HUES48 (cell line): ENCODE data around the gene EGFLAM.

Source experiments
- H3K27ac ChIP-seq: one replicate; pipeline ENCODE4 v1.7.0; 2013; ENCODE audit warnings: low read depth, low read length, inconsistent platforms
- H3K27me3 ChIP-seq: 2 replicates; pipeline ENCODE4 v1.6.1; 2013; ENCODE audit warnings: mild to moderate bottlenecking, low read length; ENCODE audit not compliant: control insufficient read depth, insufficient read depth
- H3K36me3 ChIP-seq: 2 replicates; pipeline ENCODE4 v1.6.1; 2013; ENCODE audit warnings: low read length; ENCODE audit not compliant: control insufficient read depth, insufficient read depth
- H3K4me1 ChIP-seq: 2 replicates; pipeline ENCODE4 v1.6.1; 2013; ENCODE audit warnings: mild to moderate bottlenecking, low read length; ENCODE audit not compliant: control insufficient read depth, insufficient read depth
- H3K4me3 ChIP-seq: 2 replicates; pipeline ENCODE4 v1.5.1; 2013; ENCODE audit warnings: mild to moderate bottlenecking, low read depth, low read length
- H3K9ac ChIP-seq: 2 replicates; pipeline ENCODE4 v1.6.1; 2013; ENCODE audit warnings: mild to moderate bottlenecking, low read depth, low read length, moderate library complexity
- H3K9me3 ChIP-seq: 2 replicates; pipeline ENCODE4 v1.6.1; 2013; ENCODE audit warnings: low read length; ENCODE audit not compliant: control insufficient read depth, insufficient read depth

Gene EGFLAM

GRCh38 chr5:38396766-38397165, 138.4 kb downstream of the EGFLAM start:
- no peaks in the 10 kb centered on the region for H3K9me3 ChIP-seq
- H3K27ac ChIP-seq: no peak overlapping the region
- no peaks in the 10 kb centered on the region for H3K27me3 ChIP-seq
- no peak overlapping the region for H3K4me3 ChIP-seq
- no peak overlapping the region for H3K9ac ChIP-seq
- H3K36me3 ChIP-seq: no peaks in the 10 kb centered on the region
- no peaks in the 10 kb centered on the region for H3K4me1 ChIP-seq

GRCh38 chr5:38400365-38400764, 142.0 kb downstream of the EGFLAM start:
- Histone ChIP-seq H3K27me3 (no peaks in the 10 kb centered on the region), H3K9me3 (no peaks in the 10 kb centered on the region), H3K4me1 (no peaks in the 10 kb centered on the region), H3K36me3 (no peaks in the 10 kb centered on the region), H3K9ac (no peak overlapping the region), H3K27ac (no peak overlapping the region), H3K4me3 (no peak overlapping the region)

GRCh38 chr5:38401145-38401544, 142.8 kb downstream of the EGFLAM start:
- Histone ChIP-seq H3K9me3 (no peaks in the 10 kb centered on the region), H3K4me1 (no peaks in the 10 kb centered on the region), H3K27ac (no peak overlapping the region), H3K27me3 (no peaks in the 10 kb centered on the region), H3K4me3 (no peak overlapping the region), H3K36me3 (no peaks in the 10 kb centered on the region), H3K9ac (no peak overlapping the region)

- no peak overlapping the region for H3K4me3 ChIP-seq
- no peaks in the 10 kb centered on the region for H3K27me3 ChIP-seq
- H3K27ac ChIP-seq: no peak overlapping the region
- no peaks in the 10 kb centered on the region for H3K4me1 ChIP-seq
- H3K9me3 ChIP-seq: no peaks in the 10 kb centered on the region
- H3K9ac ChIP-seq: no peak overlapping the region
- no peaks in the 10 kb centered on the region for H3K36me3 ChIP-seq
Observed at GRCh38 chr5:38403406-38403805, 145.0 kb downstream of the EGFLAM start.

- Histone ChIP-seq H3K27me3 (no peaks in the 10 kb centered on the region), H3K4me3 (no peak overlapping the region), H3K27ac (no peak overlapping the region), H3K9me3 (no peaks in the 10 kb centered on the region), H3K36me3 (no peaks in the 10 kb centered on the region), H3K4me1 (no peaks in the 10 kb centered on the region), H3K9ac (no peak overlapping the region)
Observed at GRCh38 chr5:38403877-38404635, 145.7 kb downstream of the EGFLAM start.

- Histone ChIP-seq H3K9ac (no peak overlapping the region), H3K27me3 (no peaks in the 10 kb centered on the region; the same call in 1 of the 2 replicates), H3K4me1 (no peaks in the 10 kb centered on the region), H3K4me3 (no peak overlapping the region), H3K27ac (no peak overlapping the region), H3K9me3 (no peaks in the 10 kb centered on the region), H3K36me3 (no peaks in the 10 kb centered on the region)
Observed at GRCh38 chr5:38404667-38405276, 146.4 kb downstream of the EGFLAM start.

- no peaks in the 10 kb centered on the region for H3K4me1 ChIP-seq
- no peaks in the 10 kb centered on the region for H3K36me3 ChIP-seq
- no peak overlapping the region for H3K27ac ChIP-seq
- no peaks in the 10 kb centered on the region; the same call in 1 of the 2 replicates for H3K27me3 ChIP-seq
- H3K4me3 ChIP-seq: no peak overlapping the region
- H3K9me3 ChIP-seq: no peaks in the 10 kb centered on the region
- H3K9ac ChIP-seq: no peak overlapping the region
Observed at GRCh38 chr5:38408446-38409198, 150.3 kb downstream of the EGFLAM start.

GRCh38 chr5:38410304-38410990, 152.1 kb downstream of the EGFLAM start:
- Histone ChIP-seq H3K27ac (no peak overlapping the region), H3K4me3 (no peak overlapping the region), H3K9ac (no peak overlapping the region), H3K9me3 (no peaks in the 10 kb centered on the region), H3K27me3 (no peaks in the 10 kb centered on the region; the same call in 1 of the 2 replicates), H3K36me3 (no peaks in the 10 kb centered on the region), H3K4me1 (no peaks in the 10 kb centered on the region)

- no peak overlapping the region for H3K4me3 ChIP-seq
- peaks cover 15% of the 10 kb centered on the region for H3K4me1 ChIP-seq
- H3K9ac ChIP-seq: no peak overlapping the region
- H3K9me3 ChIP-seq: no peaks in the 10 kb centered on the region
- H3K36me3 ChIP-seq: no peaks in the 10 kb centered on the region
- H3K27me3 ChIP-seq: no peaks in the 10 kb centered on the region; the same call in 1 of the 2 replicates
- H3K27ac ChIP-seq: no peak overlapping the region
Observed at GRCh38 chr5:38413696-38414095, 155.3 kb downstream of the EGFLAM start.

GRCh38 chr5:38414348-38414747, 156.0 kb downstream of the EGFLAM start:
- Histone ChIP-seq H3K36me3 (no peaks in the 10 kb centered on the region), H3K9me3 (no peaks in the 10 kb centered on the region), H3K27ac (no peak overlapping the region), H3K4me1 (peaks cover 15% of the 10 kb centered on the region), H3K4me3 (no peak overlapping the region), H3K9ac (no peak overlapping the region), H3K27me3 (no peaks in the 10 kb centered on the region; the same call in 1 of the 2 replicates)
